Mesendoderm (in vitro differentiated cells): ENCODE measurements around the gene VSIG10L2.
"Not testable (repeated sequence)": the region's sequence is repeated elsewhere in the genome, so short reads cannot be mapped to it uniquely, and the experiment has no call there.

Source experiments
- DNase-seq: peaks from one replicate; pipeline ENCODE4 v3.0.0; 2013
- H2AK5ac ChIP-seq: 2 replicates; pipeline ENCODE4 v1.6.1; 2013; ENCODE audit warnings: low read length, inconsistent platforms
- H2BK120ac ChIP-seq: 2 replicates; pipeline ENCODE4 v1.6.1; 2013; ENCODE audit warnings: low read depth, mild to moderate bottlenecking, low read length, moderate library complexity, mixed read lengths
- H2BK15ac ChIP-seq: replicated peaks from 2 replicates; pipeline ENCODE4 v1.6.1; 2013; ENCODE audit warnings: low read depth, mild to moderate bottlenecking, moderate library complexity
- H2BK5ac ChIP-seq: 2 replicates; pipeline ENCODE4 v1.6.1; 2013; ENCODE audit warnings: low read length, inconsistent platforms
- H3K18ac ChIP-seq: 2 replicates; pipeline ENCODE4 v1.6.1; 2013; ENCODE audit warnings: mild to moderate bottlenecking, low read length, mixed read lengths
- H3K23ac ChIP-seq: one replicate; pipeline ENCODE4 v1.6.1; 2013; ENCODE audit warnings: low read length
- H3K27ac ChIP-seq: 2 replicates; pipeline ENCODE4 v1.5.1; 2013; ENCODE audit warnings: low read depth, mild to moderate bottlenecking, inconsistent platforms, low read length, moderate library complexity
- H3K27me3 ChIP-seq: 2 replicates; pipeline ENCODE4 v1.6.1; 2013; ENCODE audit warnings: low read length, control low read depth, mild to moderate bottlenecking, inconsistent platforms; ENCODE audit not compliant: insufficient read depth, poor library complexity
- H3K36me3 ChIP-seq: 2 replicates; pipeline ENCODE4 v1.6.1; 2013; ENCODE audit warnings: low read length, inconsistent platforms; ENCODE audit not compliant: control insufficient read depth, insufficient read depth
- H3K4ac ChIP-seq: one replicate; pipeline ENCODE4 v1.6.1; 2013; ENCODE audit warnings: low read depth, mild to moderate bottlenecking, low read length, moderate library complexity
- H3K4me1 ChIP-seq: 2 replicates; pipeline ENCODE4 v1.6.1; 2013; ENCODE audit warnings: low read depth, low read length, inconsistent platforms; ENCODE audit not compliant: control insufficient read depth
- H3K4me2 ChIP-seq: 2 replicates; pipeline ENCODE4 v1.6.1; 2013; ENCODE audit warnings: low read length
- H3K4me3 ChIP-seq: 2 replicates; pipeline ENCODE4 v1.5.1; 2013; ENCODE audit warnings: mild to moderate bottlenecking, low read length
- H3K56ac ChIP-seq: one replicate; pipeline ENCODE4 v1.6.1; 2013; ENCODE audit warnings: low read length
- H3K79me1 ChIP-seq: 2 replicates; pipeline ENCODE4 v1.6.1; 2013; ENCODE audit warnings: low read length, inconsistent platforms
- H3K79me2 ChIP-seq: 2 replicates; pipeline ENCODE4 v1.6.1; 2013; ENCODE audit warnings: mild to moderate bottlenecking, low read length; ENCODE audit not compliant: control insufficient read depth, insufficient read depth
- H3K9ac ChIP-seq: 2 replicates; pipeline ENCODE4 v1.6.1; 2013; ENCODE audit warnings: low read length, inconsistent platforms
- H4K5ac ChIP-seq: one replicate; pipeline ENCODE4 v1.6.1; 2013; ENCODE audit warnings: low read length
- H4K8ac ChIP-seq: one replicate; pipeline ENCODE4 v1.6.1; 2013; ENCODE audit warnings: low read depth, mild to moderate bottlenecking, control low read depth, low read length, moderate library complexity
- WGBS: extraction: QIAGEN DNeasy Blood & Tissue Kit; methylation state at CpG from one replicate; pipeline ENCODE4 v1.1.7; 2013; ENCODE audit warnings: low lambda C conversion rate, missing lambda C conversion rate; ENCODE audit not compliant: insufficient coverage; ENCODE audit errors: extremely low coverage; 5-methylcytosine and 5-hydroxymethylcytosine counted together

Gene VSIG10L2

DNA sequence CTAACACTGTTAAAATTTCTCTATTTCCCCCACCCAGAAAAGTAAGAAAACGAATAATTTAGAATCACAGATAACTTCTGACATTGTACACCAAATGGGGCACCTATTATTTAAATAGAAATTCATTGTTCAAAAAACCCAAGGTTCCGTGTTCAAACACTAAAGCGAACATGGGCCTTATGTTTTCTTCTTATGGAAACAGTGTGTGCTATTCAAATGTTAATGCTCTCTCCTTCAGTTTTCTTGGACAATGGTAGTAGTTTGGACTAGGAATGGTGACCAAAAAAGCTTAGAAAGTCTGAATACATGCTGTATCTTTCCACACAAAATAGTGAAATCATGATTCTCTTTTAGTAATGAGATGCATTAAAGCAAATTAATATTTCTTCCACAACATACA, 33.7 kb downstream of the VSIG10L2 start:
- no peak overlapping the region for H3K4ac ChIP-seq
- no peak overlapping the region for H4K5ac ChIP-seq
- no peak overlapping the region for H3K18ac ChIP-seq
- H3K9ac ChIP-seq: no peak overlapping the region
- WGBS: no CpG with 5 or more reads among the region's 3 CpGs
- no peaks in the 10 kb centered on the region for H3K27me3 ChIP-seq
- no peak overlapping the region for H2BK5ac ChIP-seq
- no peak overlapping the region for H4K8ac ChIP-seq
- H3K79me1 ChIP-seq: no peaks in the 10 kb centered on the region
- H3K4me1 ChIP-seq: no peaks in the 10 kb centered on the region
- DNase-seq: no peak
- no peak overlapping the region for H2BK15ac ChIP-seq
- no peak overlapping the region for H3K56ac ChIP-seq
- no peak overlapping the region for H2BK120ac ChIP-seq
- H3K27ac ChIP-seq: no peak overlapping the region
- H2AK5ac ChIP-seq: no peak overlapping the region
- no peak overlapping the region for H3K23ac ChIP-seq
- H3K36me3 ChIP-seq: peaks cover 2% of the 10 kb centered on the region
- H3K79me2 ChIP-seq: no peaks in the 10 kb centered on the region
- H3K4me2 ChIP-seq: no peak overlapping the region
- no peak overlapping the region for H3K4me3 ChIP-seq

DNA sequence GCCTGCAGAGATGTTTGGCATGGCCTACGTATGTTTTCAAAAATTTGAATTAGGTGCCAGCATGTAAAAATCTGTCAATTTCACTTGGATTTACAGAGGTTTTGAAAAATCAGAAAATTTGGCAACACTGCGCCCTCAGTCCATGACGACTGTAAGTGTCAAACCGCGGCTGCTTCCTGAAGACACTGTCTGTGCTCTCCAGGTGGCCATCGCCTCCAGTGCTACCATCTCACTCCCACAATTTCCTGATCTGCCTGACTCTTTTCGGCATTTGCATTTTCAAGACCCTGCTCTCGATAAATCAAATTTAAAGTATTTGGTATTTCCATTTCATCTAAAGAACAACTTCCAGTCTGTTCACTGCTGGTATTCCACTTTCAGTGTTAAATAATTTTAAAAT, 34.6 kb downstream of the VSIG10L2 start:
- no peak overlapping the region for H3K4me3 ChIP-seq
- H3K79me2 ChIP-seq: no peaks in the 10 kb centered on the region
- H4K5ac ChIP-seq: no peak overlapping the region
- no CpG with 5 or more reads among the region's 8 CpGs for WGBS
- H3K23ac ChIP-seq: no peak overlapping the region
- peaks cover 2% of the 10 kb centered on the region for H3K36me3 ChIP-seq
- DNase-seq: peak; percentile 4
- no peaks in the 10 kb centered on the region for H3K27me3 ChIP-seq
- H3K56ac ChIP-seq: no peak overlapping the region
- H3K4ac ChIP-seq: no peak overlapping the region
- no peak overlapping the region for H3K18ac ChIP-seq
- no peak overlapping the region for H2BK120ac ChIP-seq
- no peak overlapping the region for H2BK5ac ChIP-seq
- H3K4me1 ChIP-seq: no peaks in the 10 kb centered on the region
- no peak overlapping the region for H3K27ac ChIP-seq
- no peak overlapping the region for H2AK5ac ChIP-seq
- no peak overlapping the region for H4K8ac ChIP-seq
- H3K4me2 ChIP-seq: no peak overlapping the region
- no peak overlapping the region for H3K9ac ChIP-seq
- H3K79me1 ChIP-seq: no peaks in the 10 kb centered on the region
- H2BK15ac ChIP-seq: no peak overlapping the region

DNA sequence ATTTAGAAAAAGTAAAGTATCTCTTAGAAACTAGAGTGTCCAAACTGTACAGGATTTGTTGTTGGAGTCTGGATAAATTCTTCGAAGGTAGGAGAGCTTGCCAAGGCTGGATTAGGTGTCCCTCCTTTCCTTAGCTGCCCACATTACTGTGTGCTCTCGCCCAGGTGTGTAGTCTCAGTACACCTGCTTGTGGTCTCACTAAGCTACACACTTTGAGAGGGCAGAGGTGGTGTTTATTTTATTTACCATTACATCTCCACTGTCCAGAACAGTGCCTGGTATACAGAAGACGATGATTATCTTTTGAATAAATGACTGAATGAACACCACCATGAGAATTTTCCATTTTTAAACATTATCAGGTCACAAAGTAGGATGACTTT, 36.5 kb downstream of the VSIG10L2 start:
- no peak overlapping the region for H2BK15ac ChIP-seq
- no peaks in the 10 kb centered on the region for H3K79me2 ChIP-seq
- no peak overlapping the region for H3K56ac ChIP-seq
- H4K5ac ChIP-seq: no peak overlapping the region
- WGBS: no CpG with 5 or more reads among the region's 3 CpGs
- no peak overlapping the region for H3K4me3 ChIP-seq
- no peak for DNase-seq
- H3K23ac ChIP-seq: no peak overlapping the region
- H3K9ac ChIP-seq: no peak overlapping the region
- no peak overlapping the region for H3K18ac ChIP-seq
- no peaks in the 10 kb centered on the region for H3K4me1 ChIP-seq
- H3K79me1 ChIP-seq: no peaks in the 10 kb centered on the region
- no peak overlapping the region for H2BK5ac ChIP-seq
- H2BK120ac ChIP-seq: no peak overlapping the region
- H3K36me3 ChIP-seq: peaks cover 2% of the 10 kb centered on the region
- H2AK5ac ChIP-seq: no peak overlapping the region
- no peak overlapping the region for H4K8ac ChIP-seq
- H3K27ac ChIP-seq: no peak overlapping the region
- no peak overlapping the region for H3K4me2 ChIP-seq
- H3K4ac ChIP-seq: no peak overlapping the region
- no peaks in the 10 kb centered on the region for H3K27me3 ChIP-seq

- H3K23ac ChIP-seq, H3K4ac ChIP-seq, H3K27ac ChIP-seq, H2AK5ac ChIP-seq, H3K79me2 ChIP-seq, H3K18ac ChIP-seq, H3K4me3 ChIP-seq, DNase-seq, H3K56ac ChIP-seq, H3K36me3 ChIP-seq, H3K4me2 ChIP-seq, H4K5ac ChIP-seq, H2BK5ac ChIP-seq, H3K27me3 ChIP-seq, H3K9ac ChIP-seq, H4K8ac ChIP-seq, H2BK120ac ChIP-seq, H3K4me1 ChIP-seq, H3K79me1 ChIP-seq, H2BK15ac ChIP-seq: not testable (repeated sequence)
- WGBS: no CpG with 5 or more reads among the region's 6 CpGs
Measured at GRCh38 chr11:125985956-125986355, 40.1 kb downstream of the VSIG10L2 start.

GRCh38 chr11:125987066-125987641, 41.3 kb downstream of the VSIG10L2 start:
- H3K79me1 ChIP-seq: no peaks in the 10 kb centered on the region
- H4K8ac ChIP-seq: no peak overlapping the region
- no peak overlapping the region for H2BK120ac ChIP-seq
- no peaks in the 10 kb centered on the region for H3K27me3 ChIP-seq
- H3K4me1 ChIP-seq: no peaks in the 10 kb centered on the region
- DNase-seq: no peak
- H2AK5ac ChIP-seq: no peak overlapping the region
- no peak overlapping the region for H3K18ac ChIP-seq
- no peak overlapping the region for H2BK15ac ChIP-seq
- no peaks in the 10 kb centered on the region for H3K79me2 ChIP-seq
- H4K5ac ChIP-seq: no peak overlapping the region
- no CpG with 5 or more reads among the region's 5 CpGs for WGBS
- H3K4me3 ChIP-seq: no peak overlapping the region
- peaks cover 2% of the 10 kb centered on the region for H3K36me3 ChIP-seq
- no peak overlapping the region for H3K4me2 ChIP-seq
- no peak overlapping the region for H3K56ac ChIP-seq
- no peak overlapping the region for H3K9ac ChIP-seq
- no peak overlapping the region for H3K23ac ChIP-seq
- no peak overlapping the region for H2BK5ac ChIP-seq
- H3K27ac ChIP-seq: no peak overlapping the region
- no peak overlapping the region for H3K4ac ChIP-seq

GRCh38 chr11:125990244-125990643, 44.4 kb downstream of the VSIG10L2 start:
- H3K4me1 ChIP-seq: peaks cover 2% of the 10 kb centered on the region
- H3K4ac ChIP-seq: no peak overlapping the region
- no peaks in the 10 kb centered on the region for H3K36me3 ChIP-seq
- H3K56ac ChIP-seq: no peak overlapping the region
- H3K79me2 ChIP-seq: no peaks in the 10 kb centered on the region
- no CpG with 5 or more reads among the region's 3 CpGs for WGBS
- H4K8ac ChIP-seq: no peak overlapping the region
- no peak overlapping the region for H2BK120ac ChIP-seq
- H3K79me1 ChIP-seq: no peaks in the 10 kb centered on the region
- no peak overlapping the region for H3K4me2 ChIP-seq
- H3K27me3 ChIP-seq: no peaks in the 10 kb centered on the region
- H3K18ac ChIP-seq: no peak overlapping the region
- H3K23ac ChIP-seq: no peak overlapping the region
- no peak overlapping the region for H4K5ac ChIP-seq
- H2BK5ac ChIP-seq: no peak overlapping the region
- no peak overlapping the region for H3K27ac ChIP-seq
- DNase-seq: no peak
- H3K4me3 ChIP-seq: no peak overlapping the region
- H3K9ac ChIP-seq: no peak overlapping the region
- no peak overlapping the region for H2AK5ac ChIP-seq
- no peak overlapping the region for H2BK15ac ChIP-seq
